ENCODE data around the gene ANTKMT.
A peak's percentile ranks its signal among the peaks of the same experiment; 100 is the strongest.

ANTKMT gene, protein sequence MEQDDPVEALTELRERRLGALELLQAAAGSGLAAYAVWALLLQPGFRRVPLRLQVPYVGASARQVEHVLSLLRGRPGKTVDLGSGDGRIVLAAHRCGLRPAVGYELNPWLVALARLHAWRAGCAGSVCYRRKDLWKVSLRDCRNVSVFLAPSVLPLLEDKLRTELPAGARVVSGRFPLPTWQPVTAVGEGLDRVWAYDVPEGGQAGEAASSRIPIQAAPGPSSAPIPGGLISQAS

DNA sequence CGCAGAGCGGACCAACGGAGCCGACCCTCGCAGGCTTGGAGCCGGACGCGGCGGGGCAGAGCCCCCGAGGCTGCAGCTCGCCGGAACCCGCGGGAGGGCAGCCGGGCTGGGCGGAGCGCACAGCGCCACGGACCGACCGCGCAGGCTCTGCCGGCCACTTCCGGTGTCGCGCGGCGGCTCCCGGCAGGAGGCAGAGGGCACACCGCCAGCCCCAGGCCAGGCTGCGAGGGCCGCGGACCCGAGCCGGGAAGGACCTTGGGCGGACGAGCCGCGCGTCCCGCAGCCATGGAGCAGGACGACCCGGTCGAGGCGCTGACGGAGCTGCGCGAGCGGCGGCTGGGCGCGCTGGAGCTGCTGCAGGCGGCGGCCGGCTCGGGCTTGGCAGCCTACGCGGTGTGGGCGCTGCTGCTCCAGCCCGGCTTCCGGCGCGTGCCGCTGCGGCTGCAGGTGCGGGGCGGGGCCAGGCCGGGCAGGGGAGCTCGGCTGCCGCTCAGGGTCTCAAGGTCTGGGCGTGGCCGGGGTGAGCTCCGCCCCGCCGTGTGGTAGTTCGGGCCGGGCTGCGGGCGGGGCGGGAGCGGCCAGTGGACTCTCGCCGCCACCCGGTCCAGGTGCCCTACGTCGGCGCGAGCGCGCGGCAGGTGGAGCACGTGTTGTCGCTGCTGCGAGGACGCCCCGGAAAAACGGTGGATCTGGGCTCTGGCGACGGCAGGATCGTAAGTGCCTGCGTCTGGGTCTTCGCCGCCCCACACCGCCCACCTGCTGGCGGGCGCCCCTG, at the start of gene ANTKMT:
TSS of gene ANTKMT (plus strand) at position 157 of the 775 bp plus-strand sequence. CDS start at position 286, 129 bp downstream.
- DNase-seq: peak; percentile 44 to 65

DNA sequence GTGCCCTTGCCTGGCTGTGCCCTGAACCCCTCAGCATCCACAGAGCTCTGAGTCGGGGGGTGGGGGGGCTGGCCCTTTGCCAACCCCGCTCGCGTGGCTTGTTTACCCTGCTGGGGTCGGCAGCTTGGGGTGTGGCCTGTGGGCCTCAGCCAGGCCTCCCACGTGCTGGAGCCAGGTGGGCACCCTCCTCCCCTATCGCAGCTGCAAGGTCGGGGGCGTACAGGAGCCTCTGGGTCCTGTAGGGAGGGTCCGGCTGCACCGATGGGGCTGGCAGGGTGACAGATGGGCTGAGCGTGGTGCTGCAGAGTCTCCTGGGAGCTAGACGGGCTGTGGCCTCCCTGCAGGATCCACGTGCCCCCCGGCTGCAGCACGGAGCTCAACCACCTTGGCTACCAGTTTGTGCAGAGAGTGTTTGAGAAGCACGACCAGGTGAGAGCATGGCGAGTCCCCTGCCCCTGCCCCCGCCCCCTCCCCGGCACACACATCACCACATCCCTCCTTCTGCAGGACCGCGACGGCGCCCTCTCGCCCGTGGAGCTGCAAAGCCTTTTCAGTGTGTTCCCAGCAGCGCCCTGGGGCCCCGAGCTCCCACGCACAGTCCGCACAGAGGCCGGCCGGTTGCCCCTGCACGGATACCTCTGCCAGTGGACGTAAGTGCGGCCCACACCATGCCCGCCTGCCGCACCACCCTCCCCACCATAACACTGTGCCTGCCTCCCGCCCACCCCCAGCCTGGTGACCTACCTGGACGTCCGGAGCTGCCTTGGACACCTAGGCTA, 49.4 kb upstream of the ANTKMT start:
- DNase-seq: no peak

DNA sequence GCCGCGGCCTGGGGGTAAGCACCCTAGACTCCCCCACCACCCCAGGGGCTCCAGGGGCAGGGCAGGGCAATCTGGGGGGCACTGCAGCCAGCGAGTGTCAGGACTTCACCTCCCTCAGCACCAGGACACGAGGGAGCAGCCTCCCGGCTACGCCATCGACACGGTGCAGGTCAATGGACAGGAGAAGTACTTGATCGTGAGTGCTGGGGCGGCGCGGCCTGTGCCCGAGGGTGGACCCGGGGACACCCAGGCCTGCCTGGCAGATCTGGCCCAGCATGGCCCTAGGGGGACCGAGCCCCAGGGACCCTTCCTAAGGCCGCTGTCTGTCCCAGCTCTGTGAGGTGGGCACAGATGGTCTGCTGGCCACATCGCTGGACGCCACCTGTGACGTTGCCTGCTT, 48.6 kb upstream of the ANTKMT start:
- no peak for DNase-seq

DNA sequence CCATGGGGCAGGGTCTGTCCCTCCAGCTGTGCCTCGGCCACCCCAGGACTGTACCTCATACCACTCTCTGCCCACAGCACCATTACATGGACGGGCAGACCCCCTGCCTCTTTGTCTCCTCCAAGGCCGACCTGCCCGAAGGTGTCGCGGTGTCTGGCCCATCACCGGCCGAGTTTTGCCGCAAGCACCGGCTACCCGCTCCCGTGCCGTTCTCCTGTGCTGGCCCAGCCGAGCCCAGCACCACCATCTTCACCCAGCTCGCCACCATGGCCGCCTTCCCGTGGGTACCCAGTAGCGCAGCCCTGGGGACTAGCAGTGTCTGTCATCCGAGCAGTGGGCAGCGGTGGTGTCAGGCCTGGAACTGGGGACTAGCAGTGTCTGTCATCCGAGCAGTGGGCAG, 48.1 kb upstream of the ANTKMT start:
- DNase-seq: no peak

DNA sequence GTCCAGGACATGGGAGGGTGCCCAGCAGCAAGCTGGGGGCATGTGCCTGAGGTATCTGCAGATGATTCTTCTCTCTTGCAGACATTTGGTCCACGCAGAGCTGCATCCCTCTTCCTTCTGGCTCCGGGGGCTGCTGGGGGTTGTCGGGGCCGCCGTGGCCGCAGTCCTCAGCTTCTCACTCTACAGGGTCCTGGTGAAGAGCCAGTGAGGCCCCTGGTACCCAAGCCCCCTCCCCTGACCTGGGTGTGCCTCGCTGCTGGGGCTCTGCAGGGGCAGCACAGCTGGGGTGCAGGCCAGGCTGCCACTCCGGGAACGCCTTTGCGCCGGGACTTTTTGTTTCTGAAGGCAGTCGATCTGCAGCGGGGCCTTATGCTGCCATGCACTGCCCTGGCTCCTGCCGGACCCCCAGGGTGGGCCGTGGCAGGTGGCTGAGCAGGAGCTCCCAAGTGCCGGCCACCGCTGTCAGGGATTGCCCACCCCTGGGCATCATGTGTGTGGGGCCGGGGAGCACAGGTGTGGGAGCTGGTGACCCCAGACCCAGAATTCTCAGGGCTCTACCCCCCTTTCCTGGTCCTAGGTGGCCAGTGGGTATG, 47.5 kb upstream of the ANTKMT start:
- no peak for DNase-seq

DNA sequence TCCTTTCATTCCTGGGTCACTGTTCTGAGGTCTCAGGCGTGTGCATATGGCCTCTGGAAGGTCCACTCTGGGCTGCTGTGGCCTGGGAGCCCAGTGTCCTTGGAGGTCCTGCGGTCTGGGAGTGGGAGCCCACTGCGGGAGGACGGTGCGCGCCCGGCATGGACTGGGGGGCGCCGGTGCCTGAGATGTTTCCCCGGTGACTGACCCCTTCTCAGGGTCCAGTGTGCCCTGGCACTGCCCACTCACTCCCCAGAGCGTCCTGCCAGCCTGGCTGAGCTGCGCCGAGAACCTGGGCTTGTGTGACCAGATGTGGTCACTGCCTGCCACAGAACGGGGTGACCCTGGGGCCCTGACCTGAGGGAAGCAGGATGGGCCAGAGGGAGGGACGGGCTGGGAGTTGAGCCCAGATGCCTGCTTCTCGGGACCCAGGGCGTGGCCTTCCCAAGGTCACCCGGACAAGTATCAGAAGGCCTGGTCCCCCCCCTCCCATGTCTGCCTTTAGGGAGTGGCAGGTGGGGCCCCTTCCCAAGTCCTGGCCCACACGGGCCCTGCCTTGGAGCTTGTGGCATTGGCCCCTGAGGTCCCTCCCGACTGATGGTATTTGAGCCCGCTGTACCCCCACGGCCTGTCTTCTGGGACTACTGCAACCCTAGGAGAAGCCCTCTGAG, 46.6 kb upstream of the ANTKMT start:
- DNase-seq: no peak

DNA sequence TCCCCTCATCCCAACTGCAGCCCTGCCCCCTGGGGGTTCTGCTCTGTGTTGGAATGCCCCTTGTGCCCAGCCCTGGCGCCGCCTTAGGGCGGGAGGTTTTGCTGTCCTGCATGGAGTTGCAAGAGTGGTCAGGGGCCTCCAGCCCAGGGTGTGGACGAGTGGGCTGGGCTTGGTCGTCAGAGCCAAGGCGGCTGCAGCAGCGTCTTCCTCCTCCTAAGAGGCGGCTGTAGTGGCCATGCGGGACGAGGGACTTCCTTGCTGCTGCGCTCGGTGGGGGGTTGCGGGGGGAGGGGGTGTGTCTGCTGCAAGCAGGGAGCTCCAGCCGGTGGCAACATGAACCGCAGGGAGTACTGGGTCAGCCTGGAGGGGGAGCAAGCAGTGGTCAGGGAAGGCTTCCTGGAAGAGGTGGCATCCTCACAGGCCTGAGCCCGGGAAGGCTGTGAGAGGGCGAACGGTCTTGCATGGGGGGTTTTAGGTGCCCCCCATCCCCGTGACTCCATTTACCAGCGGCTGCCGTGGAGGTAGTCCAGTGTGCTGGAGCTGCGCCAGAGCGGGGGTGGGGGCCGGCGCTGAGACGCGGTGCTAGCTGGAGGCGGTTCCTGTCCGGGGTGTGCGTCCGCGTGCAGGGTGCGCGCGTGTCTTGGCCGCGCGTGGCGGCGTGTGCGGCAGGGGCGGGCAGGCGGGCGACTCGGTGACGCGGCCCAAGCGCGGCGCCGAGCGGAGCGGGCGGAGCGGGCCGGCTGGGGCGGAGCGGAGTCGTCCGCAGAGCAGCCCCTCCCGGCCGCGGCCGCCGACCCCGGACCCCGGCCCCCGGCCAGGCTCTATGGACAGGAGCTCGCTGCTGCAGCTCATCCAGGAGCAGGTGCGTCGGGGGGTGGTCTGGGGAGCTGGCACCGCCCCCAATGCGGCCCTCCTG, 45.7 kb upstream of the ANTKMT start, which contains the start of gene RHBDL1:
TSS of gene RHBDL1 (plus strand) at position 704 of the 916 bp plus-strand sequence. CDS start at position 824, 120 bp downstream.
- DNase-seq: no peak

DNA sequence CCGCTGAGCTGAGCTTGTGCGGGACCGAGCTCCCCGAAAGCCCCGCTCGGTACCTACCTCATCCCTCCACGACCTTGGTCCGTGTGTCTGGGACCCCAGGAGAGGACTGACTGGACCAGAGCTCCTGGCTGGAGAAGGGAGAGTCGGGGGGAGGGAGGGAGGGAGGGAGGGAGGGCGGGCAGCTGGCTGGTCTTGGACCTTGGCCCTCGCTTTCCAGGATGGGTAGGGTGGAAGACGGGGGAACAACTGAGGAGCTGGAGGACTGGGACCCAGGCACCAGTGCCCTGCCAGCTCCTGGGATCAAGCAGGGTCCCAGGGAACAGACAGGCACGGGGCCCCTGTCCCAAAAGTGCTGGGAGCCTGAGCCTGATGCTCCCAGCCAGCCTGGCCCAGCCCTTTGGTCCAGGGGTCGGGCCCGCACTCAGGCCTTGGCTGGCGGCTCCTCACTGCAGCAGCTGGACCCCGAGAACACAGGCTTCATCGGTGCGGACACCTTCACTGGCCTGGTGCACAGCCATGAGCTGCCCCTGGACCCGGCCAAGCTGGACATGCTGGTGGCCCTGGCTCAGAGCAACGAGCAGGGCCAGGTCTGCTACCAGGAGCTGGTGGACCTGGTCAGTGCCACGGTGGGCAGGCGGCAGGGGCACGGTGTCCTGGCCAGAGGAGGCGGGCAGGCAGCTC, 44.9 kb upstream of the ANTKMT start:
- no peak for DNase-seq

DNA sequence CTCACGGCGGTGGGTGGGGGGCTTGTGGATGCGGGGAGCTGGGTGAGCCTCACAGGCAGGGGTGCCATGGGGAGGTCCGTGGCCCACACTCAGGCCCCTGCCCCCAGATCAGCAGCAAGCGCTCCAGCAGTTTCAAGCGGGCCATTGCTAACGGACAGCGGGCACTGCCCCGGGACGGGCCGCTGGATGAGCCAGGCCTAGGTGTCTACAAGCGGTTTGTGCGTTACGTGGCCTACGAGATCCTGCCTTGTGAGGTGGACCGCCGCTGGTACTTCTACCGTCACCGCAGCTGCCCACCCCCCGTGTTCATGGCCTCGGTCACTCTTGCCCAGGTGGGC, 44.4 kb upstream of the ANTKMT start:
- DNase-seq: no peak

DNA sequence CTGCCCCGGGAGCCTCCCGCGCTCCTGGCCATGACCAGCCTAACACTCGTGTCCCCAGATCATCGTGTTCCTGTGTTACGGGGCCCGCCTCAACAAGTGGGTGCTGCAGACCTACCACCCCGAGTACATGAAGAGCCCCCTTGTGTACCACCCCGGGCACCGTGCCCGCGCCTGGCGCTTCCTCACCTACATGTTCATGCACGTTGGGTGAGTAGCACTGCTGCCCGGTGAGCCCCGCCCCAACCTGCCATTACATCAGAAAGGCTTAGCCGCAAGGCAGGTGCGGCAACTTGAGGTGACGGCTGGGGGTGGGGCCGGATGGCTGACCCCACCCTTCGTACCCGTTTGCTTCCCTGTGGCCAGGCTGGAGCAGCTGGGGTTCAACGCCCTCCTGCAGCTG, 44.0 kb upstream of the ANTKMT start:
- no peak for DNase-seq

DNA sequence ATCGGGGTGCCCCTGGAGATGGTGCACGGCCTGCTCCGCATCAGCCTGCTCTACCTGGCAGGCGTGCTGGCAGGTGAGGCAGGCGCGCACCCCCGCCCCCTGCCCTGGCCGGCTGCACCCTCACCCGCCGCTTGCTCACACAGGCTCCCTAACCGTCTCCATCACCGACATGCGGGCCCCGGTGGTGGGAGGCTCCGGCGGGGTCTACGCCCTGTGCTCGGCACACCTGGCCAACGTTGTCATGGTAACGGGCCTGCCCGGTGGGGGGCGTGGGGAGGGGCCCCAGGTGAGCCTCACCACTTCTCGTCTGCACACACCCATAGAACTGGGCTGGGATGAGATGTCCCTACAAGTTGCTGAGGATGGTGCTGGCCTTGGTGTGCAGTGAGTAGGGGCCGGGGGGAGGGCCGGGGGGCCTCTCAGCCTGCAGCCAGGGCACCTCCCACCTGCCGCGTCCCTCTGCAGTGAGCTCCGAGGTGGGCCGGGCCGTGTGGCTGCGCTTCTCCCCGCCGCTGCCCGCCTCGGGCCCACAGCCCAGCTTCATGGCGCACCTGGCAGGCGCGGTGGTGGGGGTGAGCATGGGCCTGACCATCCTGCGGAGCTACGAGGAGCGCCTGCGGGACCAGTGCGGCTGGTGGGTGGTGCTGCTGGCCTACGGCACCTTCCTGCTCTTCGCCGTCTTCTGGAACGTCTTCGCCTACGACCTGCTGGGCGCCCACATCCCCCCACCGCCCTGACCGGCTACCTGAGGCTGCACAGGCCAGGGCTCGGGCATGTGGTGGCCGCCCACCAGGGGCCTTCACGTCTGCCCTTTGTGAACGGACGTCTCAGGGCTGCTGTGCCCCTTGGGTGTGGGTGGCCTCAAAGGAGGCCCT, 43.4 kb upstream of the ANTKMT start:
- DNase-seq: no peak

DNA sequence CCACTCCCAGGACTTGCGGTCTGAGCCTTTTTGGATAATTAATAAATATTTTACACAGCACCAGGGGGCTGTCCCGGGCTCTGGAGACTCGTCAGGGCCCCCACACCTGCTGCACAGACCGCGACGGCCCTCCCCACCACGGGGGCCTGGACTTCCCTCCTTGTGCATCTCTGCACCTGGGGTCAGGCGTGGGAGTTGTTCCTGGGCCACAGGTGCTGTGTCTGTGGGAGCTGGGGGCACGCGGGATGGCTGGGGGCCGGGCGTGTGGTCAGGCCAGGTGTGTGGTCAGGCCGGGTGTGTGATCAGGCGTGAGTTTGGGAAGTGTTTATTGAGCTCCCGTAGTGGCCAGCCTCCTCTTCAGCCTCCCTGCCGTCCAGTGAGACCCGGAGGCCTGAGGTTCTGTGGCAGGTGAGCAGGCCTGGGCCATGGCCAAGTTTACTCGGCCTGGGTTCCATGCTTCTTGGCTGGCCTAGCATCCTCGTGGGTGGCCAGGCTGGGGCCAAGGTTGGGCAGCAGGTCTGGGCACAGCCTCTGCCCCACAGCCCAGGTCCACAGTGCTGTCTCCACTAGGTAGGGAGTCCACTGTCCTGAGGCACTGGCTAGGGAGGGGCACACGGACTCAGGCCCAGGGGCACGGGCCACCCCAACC, 42.6 kb upstream of the ANTKMT start:
- DNase-seq: no peak

DNA sequence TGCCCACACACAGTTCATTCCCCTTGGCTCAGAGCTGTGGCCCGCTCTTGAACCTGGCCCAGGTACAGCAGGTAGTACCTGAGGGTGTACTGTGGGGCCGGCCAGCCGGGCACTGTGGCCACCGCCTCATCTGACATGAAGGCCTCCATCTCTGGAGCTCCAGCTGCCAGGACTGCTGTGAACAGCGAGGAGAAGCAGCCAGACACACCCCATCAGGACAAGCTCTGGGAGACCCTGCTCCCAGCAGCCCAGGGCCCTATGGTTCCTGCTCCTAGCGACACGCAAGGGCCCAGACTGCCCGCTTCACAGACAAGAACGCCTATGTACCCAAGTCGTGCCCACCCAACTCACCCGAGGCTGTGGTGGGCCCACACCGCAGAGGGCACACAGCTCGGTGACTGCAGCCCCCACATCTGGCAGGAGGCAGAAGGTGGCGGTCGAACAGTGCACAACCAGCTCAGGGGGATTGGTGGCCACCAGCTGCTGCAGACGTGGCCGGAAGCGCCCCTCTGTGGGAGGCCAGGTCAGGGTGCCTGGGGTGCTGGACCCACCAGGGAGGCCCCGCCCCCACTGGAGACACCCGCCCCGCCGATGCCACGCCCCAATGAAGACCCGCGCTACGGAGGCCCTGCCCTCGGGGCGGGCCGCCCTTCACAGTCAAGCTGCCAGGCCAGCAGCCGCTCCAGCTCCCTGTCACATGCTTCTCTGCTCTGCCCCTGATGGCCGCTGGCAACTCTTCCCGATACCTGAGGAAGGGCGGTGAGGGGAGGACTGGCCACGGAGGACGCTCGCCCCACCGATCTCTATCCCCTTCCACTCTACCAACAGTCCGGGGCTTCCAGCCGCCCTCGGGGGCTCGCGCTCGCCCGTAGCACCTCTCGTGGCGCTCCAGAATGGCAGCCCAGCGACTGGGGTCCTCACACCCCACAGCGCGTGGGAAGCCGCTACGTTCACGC, 41.8 kb upstream of the ANTKMT start:
- peak; percentile 47 to 50 for DNase-seq

DNA sequence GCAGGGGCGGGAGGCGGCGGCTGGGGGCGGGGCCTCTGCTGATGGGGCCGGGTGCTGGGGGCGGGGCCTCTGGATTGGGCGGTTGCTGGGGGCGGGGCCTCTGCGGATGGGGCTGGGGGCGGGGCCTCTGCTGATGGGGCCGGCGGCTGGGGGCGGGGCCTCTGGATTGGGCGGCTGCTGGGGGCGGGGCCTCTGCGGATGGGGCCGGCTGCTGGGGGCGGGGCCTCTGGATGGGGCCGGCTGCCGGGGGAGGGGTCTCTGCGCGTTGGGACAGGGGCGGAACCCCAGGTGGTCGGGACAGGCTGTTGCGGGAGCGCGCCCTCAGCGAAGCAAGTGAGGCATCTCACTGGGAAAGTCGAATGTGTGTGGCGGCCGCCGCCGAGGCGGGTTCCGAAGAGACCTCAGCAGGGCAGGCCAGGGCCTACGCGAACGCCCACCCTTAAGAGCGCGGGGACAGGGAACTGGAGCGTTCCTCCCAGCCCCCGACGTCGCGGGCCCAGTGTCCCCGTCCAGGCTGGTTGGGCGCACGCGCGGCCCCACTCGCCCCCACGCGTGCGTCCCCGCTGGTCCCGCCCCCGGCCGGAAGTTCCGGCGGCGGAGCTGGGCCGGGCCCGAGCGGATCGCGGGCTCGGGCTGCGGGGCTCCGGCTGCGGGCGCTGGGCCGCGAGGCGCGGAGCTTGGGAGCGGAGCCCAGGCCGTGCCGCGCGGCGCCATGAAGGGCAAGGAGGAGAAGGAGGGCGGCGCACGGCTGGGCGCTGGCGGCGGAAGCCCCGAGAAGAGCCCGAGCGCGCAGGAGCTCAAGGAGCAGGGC, 40.9 kb upstream of the ANTKMT start, which contains the start of gene STUB1:
TSS of gene STUB1 (plus strand) at position 597 of the 811 bp plus-strand sequence. CDS start at position 713, 116 bp downstream.
- DNase-seq: peak; percentile 91 to 93

DNA sequence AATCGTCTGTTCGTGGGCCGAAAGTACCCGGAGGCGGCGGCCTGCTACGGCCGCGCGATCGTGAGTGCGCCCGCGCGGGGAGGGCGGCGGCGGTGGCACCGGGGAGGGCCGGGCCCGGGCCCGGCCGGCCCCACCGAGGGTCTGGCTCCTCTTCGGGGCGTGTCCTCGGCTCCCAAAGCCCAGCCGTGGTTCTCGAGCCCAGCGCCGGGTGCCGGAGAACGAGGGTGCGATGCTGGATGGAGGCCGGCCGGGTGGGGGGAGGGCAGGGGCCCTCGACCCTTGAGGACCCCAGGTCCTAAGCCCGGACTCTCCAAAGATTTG, 40.4 kb upstream of the ANTKMT start:
- no peak for DNase-seq

DNA sequence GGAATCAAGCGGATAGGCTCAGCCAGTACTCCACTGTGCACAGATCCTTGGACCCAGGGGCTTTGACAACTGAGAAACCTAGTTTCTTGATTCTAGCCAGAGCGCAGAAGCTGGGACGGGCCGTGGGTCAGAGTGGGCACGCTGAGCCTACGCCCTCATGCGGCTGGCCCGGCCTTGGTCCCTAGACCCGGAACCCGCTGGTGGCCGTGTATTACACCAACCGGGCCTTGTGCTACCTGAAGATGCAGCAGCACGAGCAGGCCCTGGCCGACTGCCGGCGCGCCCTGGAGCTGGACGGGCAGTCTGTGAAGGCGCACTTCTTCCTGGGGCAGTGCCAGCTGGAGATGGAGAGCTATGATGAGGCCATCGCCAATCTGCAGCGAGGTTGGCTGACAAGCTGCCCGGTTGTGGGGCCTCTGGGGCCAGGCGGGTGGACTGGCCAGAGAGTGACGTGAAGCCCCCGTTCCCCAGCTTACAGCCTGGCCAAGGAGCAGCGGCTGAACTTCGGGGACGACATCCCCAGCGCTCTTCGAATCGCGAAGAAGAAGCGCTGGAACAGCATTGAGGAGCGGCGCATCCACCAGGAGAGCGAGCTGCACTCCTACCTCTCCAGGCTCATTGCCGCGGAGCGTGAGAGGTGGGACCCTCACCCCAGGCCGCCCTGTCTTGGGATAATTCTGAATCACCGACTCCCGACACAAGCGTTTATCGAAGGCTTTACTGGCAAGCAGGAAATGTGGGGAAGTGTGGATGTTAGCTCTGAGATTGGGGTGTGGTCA, 39.8 kb upstream of the ANTKMT start:
- DNase-seq: no peak
